H54 (cell line): Measurements from ENCODE around the gene CDH5.

ENCODE experiments used
- DNase-seq: peaks from one replicate; pipeline ENCODE4 v3.0.0; 2011; ENCODE audit warnings: low spot score, mixed read lengths; ENCODE audit not compliant: insufficient read length
- FAIRE-seq: peaks from 3 replicates; lab custom pipeline; 2011; peaks lifted over from hg19 to GRCh38; lab: Jason Lieb, UNC
- POLR2A ChIP-seq: IDR thresholded peaks from 2 replicates; pipeline ENCODE4 v1.6.1; 2011; ENCODE audit warnings: low read depth, mild to moderate bottlenecking, low read length

CDH5 gene

DNA sequence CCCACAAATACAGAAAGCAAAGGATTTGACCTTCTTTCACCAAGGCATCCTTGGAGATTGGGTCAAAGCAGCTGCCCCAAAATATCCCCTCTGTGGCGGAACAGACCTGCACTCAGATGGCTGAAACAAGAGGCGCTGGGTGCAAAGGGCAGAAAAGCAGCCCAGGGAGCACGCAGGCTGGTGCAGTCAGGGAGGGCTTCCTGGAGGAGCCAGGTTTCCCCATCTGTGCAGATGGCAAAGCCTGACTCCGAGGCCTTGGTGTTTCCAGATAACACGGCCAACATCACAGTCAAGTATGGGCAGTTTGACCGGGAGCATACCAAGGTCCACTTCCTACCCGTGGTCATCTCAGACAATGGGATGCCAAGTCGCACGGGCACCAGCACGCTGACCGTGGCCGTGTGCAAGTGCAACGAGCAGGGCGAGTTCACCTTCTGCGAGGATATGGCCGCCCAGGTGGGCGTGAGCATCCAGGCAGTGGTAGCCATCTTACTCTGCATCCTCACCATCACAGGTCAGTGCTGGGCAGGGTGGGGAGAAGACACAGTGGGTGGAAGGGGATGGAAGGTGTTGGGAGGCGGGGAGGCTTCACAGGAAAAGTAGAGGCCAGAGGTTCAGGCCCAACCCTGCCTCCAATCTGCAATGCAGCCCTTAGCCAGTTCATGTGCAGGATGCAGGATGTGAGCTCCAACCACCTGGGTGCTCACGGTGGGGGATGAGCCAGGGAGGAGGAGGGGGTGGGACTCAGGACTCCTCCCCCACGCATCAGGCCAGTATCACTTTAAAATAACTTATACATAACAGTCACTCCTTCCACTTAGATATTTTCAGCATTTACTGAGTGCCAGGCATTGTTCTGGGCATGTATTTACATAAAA is 34.3 kb downstream of the CDH5 start:
- TF ChIP-seq POLR2A: no peak
- no peak for DNase-seq
- no peak for FAIRE-seq

DNA sequence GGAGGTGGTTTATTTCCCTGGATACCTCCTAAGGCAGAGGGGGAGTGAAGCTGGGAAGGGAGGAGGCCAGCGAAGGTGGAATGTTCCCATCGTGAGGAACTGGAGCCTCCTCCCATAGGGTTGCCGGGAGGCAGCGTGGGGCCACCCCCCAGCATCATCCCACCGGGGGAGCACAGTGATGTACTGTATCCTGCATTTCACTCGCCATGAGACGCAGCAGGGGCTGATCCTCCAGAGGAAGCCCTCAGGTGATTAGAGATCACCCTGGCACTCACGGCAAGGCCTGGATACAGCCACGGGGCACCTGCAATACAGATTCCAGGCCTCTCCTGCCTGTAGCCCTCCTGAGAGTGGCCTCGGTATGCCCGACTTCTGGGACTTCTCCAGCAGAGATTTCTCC is 35.1 kb downstream of the CDH5 start:
- no peak for TF ChIP-seq POLR2A
- FAIRE-seq (no peak), DNase-seq (no peak)

DNA sequence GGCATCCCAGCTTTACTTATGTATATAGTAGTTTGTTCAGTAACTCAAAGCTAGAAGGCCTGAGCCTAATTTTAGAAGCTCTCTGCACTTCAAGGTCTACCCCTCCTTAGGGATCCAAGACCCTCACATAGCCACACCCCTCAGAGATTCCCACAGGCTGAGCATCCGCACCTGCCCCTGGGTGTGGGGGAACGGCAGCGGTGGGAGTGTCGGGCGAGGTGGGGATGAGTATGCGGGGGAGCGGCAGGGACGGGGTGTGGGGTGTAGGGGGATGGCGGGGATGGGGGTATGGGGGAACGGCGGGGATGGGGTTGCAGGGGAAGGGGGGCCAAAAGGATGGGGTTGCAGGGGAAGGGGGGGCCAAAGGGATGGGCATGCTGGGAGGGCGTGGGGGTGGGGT is 35.7 kb downstream of the CDH5 start:
- no peak for TF ChIP-seq POLR2A
- FAIRE-seq (no peak), DNase-seq (no peak)

DNA sequence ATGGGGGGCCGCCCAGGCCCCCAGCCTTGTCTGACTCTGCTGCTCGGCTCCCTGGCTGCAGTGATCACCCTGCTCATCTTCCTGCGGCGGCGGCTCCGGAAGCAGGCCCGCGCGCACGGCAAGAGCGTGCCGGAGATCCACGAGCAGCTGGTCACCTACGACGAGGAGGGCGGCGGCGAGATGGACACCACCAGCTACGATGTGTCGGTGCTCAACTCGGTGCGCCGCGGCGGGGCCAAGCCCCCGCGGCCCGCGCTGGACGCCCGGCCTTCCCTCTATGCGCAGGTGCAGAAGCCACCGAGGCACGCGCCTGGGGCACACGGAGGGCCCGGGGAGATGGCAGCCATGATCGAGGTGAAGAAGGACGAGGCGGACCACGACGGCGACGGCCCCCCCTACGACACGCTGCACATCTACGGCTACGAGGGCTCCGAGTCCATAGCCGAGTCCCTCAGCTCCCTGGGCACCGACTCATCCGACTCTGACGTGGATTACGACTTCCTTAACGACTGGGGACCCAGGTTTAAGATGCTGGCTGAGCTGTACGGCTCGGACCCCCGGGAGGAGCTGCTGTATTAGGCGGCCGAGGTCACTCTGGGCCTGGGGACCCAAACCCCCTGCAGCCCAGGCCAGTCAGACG is 36.2 kb downstream of the CDH5 start:
- no peak for FAIRE-seq
- TF ChIP-seq POLR2A: no peak
- DNase-seq: no peak

DNA sequence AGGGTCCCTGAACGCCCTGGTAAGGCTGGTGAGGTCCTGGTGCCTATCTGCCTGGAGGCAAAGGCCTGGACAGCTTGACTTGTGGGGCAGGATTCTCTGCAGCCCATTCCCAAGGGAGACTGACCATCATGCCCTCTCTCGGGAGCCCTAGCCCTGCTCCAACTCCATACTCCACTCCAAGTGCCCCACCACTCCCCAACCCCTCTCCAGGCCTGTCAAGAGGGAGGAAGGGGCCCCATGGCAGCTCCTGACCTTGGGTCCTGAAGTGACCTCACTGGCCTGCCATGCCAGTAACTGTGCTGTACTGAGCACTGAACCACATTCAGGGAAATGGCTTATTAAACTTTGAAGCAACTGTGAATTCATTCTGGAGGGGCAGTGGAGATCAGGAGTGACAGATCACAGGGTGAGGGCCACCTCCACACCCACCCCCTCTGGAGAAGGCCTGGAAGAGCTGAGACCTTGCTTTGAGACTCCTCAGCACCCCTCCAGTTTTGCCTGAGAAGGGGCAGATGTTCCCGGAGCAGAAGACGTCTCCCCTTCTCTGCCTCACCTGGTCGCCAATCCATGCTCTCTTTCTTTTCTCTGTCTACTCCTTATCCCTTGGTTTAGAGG is 37.1 kb downstream of the CDH5 start:
- no peak for DNase-seq
- no peak for TF ChIP-seq POLR2A

DNA sequence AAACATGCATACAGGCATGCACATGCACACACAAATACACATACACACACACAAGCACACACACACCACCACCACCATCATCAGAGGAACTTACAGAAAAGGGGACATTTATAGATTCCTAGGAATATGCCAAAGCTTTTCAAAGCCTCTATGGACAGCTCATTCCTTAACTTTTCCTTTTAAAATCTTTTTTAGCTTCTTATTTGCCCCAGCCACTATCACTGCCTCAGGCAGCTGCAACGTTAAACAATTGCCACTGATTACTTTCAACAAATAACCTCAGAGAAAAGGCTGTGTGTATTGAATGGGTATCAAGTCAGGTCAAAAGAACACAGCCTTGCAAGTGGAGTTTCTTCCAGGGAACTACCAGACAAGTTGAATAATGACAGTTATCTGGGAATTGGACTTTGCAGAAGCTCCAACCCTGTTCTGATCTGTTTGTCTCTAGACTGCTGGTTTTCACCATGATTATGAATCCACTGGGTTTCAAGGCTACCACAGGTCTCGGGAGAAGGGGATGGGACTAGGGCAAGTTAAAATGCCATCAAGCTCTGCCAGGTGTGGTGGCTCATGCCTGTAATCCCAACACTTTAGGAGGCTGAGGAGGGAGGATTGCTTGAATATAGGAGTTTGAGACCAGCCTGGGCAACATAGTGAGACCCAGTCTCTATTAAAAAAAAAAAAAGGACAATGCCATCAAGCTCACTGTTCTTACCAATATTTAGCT is 38.7 kb downstream of the CDH5 start:
- DNase-seq: no peak
- FAIRE-seq: no peak
- TF ChIP-seq POLR2A: no peak

More for the DNA sequence above, 37.1 kb downstream of the CDH5 start:
- FAIRE-seq: no peak

DNA sequence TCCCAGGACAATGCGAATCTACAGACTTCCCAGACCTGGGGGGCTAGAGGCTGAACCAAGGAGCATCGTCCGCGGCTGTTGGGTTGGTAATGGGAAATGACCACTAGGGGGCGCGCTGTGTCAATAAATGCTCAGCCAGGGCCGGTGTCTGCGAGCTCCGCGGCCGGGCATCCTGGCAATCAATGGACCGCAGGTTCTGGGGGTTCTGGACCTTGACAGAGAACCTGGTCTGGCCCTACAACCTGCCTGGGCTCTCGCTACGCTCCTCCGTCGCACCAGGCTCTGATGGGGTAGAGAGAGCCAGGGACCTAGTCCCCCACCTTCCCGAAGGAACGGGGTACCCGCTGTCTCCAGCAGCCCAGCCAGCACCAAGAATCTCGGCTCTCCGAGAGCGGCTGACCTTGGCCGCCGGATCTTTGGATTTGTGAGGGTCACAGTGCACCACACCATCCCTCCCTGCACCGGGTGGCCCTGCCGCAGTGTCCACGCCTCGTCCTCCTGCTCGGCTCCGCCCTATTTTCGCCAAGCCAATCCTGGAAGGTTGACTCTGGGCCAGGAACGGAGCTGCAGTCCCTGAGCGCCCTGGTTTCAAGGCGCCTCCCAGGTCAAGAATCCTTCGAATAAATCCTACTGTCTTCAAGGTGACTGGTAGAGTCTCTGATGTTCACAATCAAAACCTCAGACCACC is 40.2 kb downstream of the CDH5 start:
- 0 out of 2 replicates have a peak, but pooled peaks have one; percentile 35 for TF ChIP-seq POLR2A
- DNase-seq (peak; percentile 91), FAIRE-seq (peak; percentile 96)

DNA sequence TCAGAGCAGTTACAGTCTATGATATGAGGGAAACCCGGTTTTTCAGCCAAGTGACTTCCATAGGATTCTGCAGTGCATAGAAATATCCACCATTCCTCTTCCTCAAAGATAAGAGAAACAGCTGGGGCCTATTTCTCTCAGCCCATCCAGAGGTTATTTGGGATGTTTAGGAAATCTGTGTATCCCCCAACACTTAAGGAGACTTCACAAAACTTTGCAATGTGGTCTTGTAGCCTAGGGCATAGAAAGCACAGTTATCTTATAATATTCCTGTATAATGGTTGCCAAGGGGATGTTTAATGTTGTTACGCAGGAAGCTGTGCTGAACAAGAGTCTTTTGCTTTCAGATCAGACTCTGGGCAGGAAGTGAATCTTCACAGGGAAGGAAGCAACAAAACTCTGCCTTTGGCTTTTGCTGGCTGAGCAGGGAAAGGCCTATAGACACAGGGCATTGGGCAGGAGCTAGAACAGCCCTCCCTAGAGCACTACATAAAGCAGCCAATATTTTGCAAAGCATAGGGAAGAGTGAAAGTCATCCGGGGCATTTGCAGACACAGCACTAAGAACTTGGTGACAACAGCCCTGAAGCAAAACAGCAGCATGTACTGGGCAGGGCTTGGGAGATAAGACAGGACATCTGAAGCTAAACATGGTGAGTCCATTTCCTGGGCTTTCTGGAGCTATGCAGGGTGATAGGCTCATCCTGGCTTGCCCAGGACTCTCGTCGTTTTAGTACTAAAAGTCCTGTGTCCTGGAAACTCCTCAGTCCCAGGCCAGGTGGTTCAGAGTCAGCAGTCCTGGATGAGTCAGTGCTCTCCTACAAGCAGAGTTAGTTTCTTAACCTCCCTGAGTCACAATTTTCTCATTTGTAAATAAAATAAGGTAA is 41.9 kb downstream of the CDH5 start:
- TF ChIP-seq POLR2A: no peak
- FAIRE-seq (peak; percentile 86), DNase-seq (peak; percentile 68)

DNA sequence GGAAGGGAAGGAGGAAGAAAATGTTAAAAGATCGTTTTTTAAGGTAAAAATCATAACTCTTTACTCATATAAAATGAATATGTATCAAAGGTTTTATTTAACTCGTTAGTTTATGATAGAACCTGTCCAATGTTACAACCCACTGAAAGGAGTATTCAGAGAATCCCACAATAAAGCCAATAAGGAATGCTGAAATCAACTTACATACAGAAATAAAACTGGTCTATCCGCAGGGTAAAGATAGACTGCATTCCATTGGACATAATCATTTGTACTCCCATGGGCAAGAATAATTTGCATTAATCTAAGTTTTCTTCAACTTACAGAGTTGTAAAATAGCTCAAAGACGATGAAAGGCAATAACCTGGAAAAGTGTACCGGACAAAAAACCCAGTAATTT is 42.7 kb downstream of the CDH5 start:
- DNase-seq: no peak

DNA sequence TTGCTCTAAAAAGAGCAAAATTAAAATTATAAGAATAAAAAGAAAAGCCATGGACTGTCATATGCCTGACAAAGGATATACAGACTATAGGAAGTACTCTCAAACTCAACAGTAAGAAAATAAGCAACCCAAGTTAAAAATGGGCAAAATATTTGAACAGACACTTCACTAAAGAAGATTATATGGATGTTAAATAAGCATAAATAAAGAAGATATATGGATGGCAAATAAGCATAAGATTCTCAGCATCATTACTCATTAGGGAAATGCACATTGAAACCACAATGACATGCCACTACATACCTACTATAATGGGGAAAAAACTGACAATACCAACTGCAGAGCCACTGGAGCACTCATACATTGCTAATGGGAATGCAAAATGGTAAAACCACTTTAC is 45.7 kb downstream of the CDH5 start:
- TF ChIP-seq POLR2A: no peak
- DNase-seq: no peak
- no peak for FAIRE-seq

More for the DNA sequence above, 42.7 kb downstream of the CDH5 start:
- peak; percentile 75 for FAIRE-seq
- no peak for TF ChIP-seq POLR2A

DNA sequence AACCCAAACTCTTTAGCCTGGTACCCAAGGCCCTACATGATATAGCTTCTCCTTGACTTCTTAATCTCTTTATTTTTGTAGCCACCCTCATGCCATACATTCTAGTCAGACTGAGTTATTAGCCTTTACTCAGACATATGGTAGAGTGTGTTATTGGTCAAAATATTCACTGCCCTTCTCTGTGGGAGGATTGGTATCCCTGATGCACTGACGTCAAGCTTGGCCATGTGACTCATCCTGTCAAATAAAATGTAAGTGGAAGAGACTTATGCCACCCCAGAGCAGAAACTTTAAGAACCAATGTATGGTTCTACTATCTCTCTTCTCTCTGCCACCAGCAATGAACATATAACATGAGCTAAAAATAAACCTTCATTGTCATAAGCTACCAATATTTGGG is 48.4 kb downstream of the CDH5 start:
- TF ChIP-seq POLR2A: no peak
- FAIRE-seq: no peak
- no peak for DNase-seq

DNA sequence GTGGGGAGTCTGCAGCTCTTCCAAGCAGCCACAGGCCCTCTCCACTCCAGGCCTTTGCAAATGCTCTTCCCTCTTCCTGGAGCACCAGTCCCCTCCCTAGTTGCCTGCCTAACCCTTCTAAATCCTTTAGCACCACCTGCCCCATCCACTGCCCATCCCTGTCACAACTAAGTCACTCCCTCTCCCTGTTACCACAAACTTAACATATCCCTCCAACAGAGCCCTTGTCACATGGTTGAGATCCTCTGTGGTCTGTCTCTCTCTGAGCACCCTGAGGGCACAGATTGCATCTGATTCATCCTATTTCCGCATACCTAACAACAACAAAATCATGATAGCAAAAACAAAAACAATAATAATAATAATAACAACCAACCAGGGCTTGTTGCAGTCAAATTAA is 49.6 kb downstream of the CDH5 start:
- DNase-seq (no peak), FAIRE-seq (no peak)
- TF ChIP-seq POLR2A: no peak
